ENCODE data around the gene CDH24. TPM values are rescaled to one million over a fixed set of nuclear protein-coding genes. Genes with fewer than 3 reads are reported as not detected.

Gene CDH24
- total RNA-seq, 5 donors from 2014 or later (not counting 1 experiment from before 2014, with no cell fraction given), result 1.2 to 3.0 (median 1.6) TPM

DNA sequence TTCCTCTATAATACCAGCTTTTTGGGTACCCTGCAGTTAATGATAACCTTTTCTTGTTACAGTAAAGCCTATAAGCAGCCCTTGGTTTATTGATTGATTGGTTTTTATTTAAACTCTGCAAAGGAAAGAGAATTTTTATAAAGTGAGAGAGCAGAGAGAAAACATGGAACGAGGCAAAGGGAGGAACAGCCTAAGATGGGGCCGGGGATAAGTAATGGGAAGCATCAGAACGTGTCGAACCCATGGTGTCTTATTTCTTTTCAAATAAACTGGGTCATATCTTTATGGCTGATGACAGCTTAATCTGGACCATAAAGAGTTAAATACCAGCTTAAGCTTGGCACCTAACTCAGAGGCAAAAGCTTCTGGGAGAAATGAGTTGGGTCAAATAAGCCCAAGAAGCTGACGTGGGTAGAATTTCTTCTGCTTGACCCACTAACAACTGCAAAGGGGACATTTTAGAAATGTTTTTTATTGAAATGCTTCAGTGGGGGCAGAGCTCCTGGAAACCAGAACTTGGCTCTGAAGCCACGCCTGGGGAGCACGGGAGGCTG is 35.4 kb downstream of the CDH24 start:
- 92% methylated on average over 5 of the region's 7 CpGs for WGBS (ENCODE audit: insufficient coverage)
- Histone ChIP-seq H3K9me3 (no peaks in the 10 kb centered on the region), H3K4me3 (ENCODE audit: control insufficient read depth in 1 of 2, extremely low read depth in 1 of 2, low read length in 1 of 2) (no peak overlapping the region), H3K4me1 (ENCODE audit: control insufficient read depth in 1 of 2, extremely low read depth in 1 of 2, insufficient read depth in 2 of 2, low read length in 2 of 2) (peaks cover 30 to 38% of the 10 kb centered on the region in 2 experiments), H3K36me3 (ENCODE audit: control insufficient read depth in 2 of 2, extremely low read depth in 1 of 2, insufficient read depth in 1 of 2, low read length in 1 of 2) (peaks cover 0 to 15% of the 10 kb centered on the region in 2 donors), H3K27ac (ENCODE audit: low read length) (no peak overlapping the region), H3K27me3 (replicated peaks in 1 of 2; ENCODE audit: control insufficient read depth in 2 of 2, extremely low read depth in 1 of 2, insufficient read depth in 2 of 2, low read length in 1 of 2) (no peaks in the 10 kb centered on the region)
- Mint-ChIP-seq H3K4me1 (peaks cover 48 to 56% (median 49%) of the 10 kb centered on the region in 3 donors), H3K27ac (peak overlapping the region; percentile 83 to 95), H3K27me3 (no peaks in the 10 kb centered on the region), H3K4me3 (peak overlapping the region; percentile 71 to 76 (median 71)), H3K36me3 (peaks cover 17% of the 10 kb centered on the region), H3K9me3 (no peaks in the 10 kb centered on the region)
- ChIA-PET POLR2A (interaction anchor here in 1 of 2 donors (0.5 to 0.6 kb wide), 3 partner anchors 10 to 107 kb away, joined by 3 to 6 read pairs (median 4); no protein-coding TSS in a partner anchor), CTCF (interaction anchor here in 1 of 2 donors (0.8 to 3.0 kb wide), 2 partner anchors 26 to 36 kb away, joined by 3 to 11 read pairs; no protein-coding TSS in a partner anchor)
- ATAC-seq (replicated peaks in 1 of 4), result no peak
- DNase-seq, result no peak

DNA sequence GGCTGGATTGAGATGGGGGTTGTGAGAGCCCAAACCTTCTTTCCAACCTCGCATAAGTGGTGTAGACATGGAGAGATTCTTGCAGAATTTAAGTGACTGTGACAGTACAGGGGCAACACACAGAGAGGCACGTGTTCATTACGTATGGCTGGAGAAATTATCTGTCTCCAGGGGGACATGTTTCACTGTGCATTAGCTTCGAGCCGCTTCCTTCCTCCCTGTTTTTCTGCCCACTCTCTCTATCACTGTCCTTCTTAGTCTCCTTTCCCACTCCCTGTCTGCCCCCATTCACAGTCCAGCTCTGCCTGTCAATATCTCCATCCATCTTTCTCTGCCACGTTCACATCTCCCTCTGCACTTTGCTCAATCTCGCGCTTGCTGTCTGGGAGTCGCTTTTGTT is 35.9 kb downstream of the CDH24 start:
- no peak for DNase-seq
- CTCF ChIA-PET, result interaction anchor here (0.7 to 3.0 kb wide), 5 partner anchors 14 to 35 kb away, joined by 4 to 11 read pairs (median 5); no protein-coding TSS in a partner anchor
- POLR2A ChIA-PET, result interaction anchor here in 1 of 2 donors (0.5 to 0.6 kb wide), 2 partner anchors 9 to 106 kb away, joined by 3 to 4 read pairs; no protein-coding TSS in a partner anchor
- Mint-ChIP-seq H3K4me1 (peaks cover 48 to 56% (median 49%) of the 10 kb centered on the region in 3 donors), H3K4me3 (peak overlapping the region; percentile 71 to 76 (median 71)), H3K9me3 (no peaks in the 10 kb centered on the region), H3K27me3 (no peaks in the 10 kb centered on the region), H3K27ac (peak overlapping the region; percentile 83 to 95), H3K36me3 (peaks cover 17% of the 10 kb centered on the region)
- 54% methylated on average over 4 of the region's 9 CpGs for WGBS (ENCODE audit: insufficient coverage)
- Histone ChIP-seq H3K27ac (ENCODE audit: low read length) (no peak overlapping the region), H3K4me3 (ENCODE audit: control insufficient read depth in 1 of 2, extremely low read depth in 1 of 2, low read length in 1 of 2) (no peak overlapping the region), H3K9me3 (no peaks in the 10 kb centered on the region), H3K36me3 (ENCODE audit: control insufficient read depth in 2 of 2, extremely low read depth in 1 of 2, insufficient read depth in 1 of 2, low read length in 1 of 2) (peaks cover 0 to 15% of the 10 kb centered on the region in 2 donors), H3K27me3 (replicated peaks in 1 of 2; ENCODE audit: control insufficient read depth in 2 of 2, extremely low read depth in 1 of 2, insufficient read depth in 2 of 2, low read length in 1 of 2) (no peaks in the 10 kb centered on the region), H3K4me1 (ENCODE audit: control insufficient read depth in 1 of 2, extremely low read depth in 1 of 2, insufficient read depth in 2 of 2, low read length in 2 of 2) (peaks cover 30 to 38% of the 10 kb centered on the region in 2 experiments)
- peak in 1 of 4 experiments; percentile 20 for ATAC-seq (replicated peaks in 1 of 4)

DNA sequence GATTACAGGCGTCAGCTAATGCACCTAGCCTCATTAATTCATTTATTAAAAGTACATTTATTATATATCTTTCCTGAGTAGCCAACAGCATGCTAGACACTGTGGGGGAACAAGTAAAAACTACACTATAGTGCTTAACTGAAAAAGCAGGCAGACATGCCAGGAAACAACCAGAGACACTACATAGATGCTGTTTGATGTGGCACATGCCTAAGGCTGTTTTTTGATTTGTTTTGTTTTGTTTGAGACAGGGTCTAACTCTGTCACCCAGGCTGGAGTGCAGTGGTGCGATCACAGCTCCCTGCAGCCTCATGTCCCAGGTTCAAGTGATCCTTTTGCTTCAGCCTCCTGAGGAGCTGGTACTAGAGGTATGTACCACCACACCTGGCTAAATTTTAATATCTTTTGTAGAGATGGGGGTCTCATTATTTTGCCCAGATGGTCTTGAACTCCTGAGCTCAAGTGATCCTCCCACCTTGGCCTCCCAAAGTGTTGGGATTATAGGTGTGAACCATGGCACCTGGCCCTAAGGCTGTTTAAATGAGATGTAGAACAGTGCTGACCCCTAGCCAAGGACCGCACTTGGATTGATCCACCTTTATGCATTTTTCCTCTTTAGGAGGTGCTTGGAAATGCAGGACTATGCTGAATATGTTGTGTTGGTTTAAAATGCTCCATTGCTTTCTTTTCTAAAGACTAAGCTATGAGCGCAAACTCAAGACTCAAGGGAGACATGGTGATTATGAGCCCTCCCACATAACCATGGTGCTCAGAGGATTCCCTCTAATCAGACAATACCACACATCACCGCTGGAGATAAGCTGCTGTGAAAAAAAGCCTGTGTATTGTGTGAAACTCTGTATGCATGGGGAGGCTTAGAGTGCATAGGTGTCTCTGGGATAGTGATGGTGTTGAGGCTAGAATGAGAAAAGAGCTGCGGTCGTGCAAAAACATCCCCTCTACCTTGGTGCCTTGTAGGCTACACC is 36.9 kb downstream of the CDH24 start:
- peak; percentile 67 to 85 (median 68) for ATAC-seq (replicated peaks in 1 of 4)
- Mint-ChIP-seq H3K4me3 (peak overlapping the region; percentile 71 to 76 (median 71)), H3K27ac (peak overlapping the region; percentile 83 to 95), H3K27me3 (no peaks in the 10 kb centered on the region), H3K4me1 (peaks cover 43 to 55% (median 45%) of the 10 kb centered on the region in 3 donors), H3K9me3 (no peaks in the 10 kb centered on the region), H3K36me3 (peaks cover 9% of the 10 kb centered on the region)
- H3K4me1 ChIP-seq (ENCODE audit: control insufficient read depth in 1 of 2, extremely low read depth in 1 of 2, insufficient read depth in 2 of 2, low read length in 2 of 2), result peaks cover 28 to 38% of the 10 kb centered on the region in 2 experiments
- no peak overlapping the region for H3K27ac ChIP-seq (ENCODE audit: low read length)
- DNase-seq, result peak in 4 of 35 experiments; percentile 11 to 45 (median 31)
- WGBS (ENCODE audit: insufficient coverage), result 40% methylated on average over 2 of the region's 7 CpGs
- H3K27me3 ChIP-seq (replicated peaks in 1 of 2; ENCODE audit: control insufficient read depth in 2 of 2, extremely low read depth in 1 of 2, insufficient read depth in 2 of 2, low read length in 1 of 2), result no peaks in the 10 kb centered on the region
- peak overlapping the region in 1 of 2 donors; percentile 2 for H3K4me3 ChIP-seq (ENCODE audit: control insufficient read depth in 1 of 2, extremely low read depth in 1 of 2, low read length in 1 of 2)
- CTCF ChIA-PET, result interaction anchor here (0.6 to 3.0 kb wide), 9 partner anchors 13 to 449 kb away, joined by 3 to 11 read pairs (median 5); no protein-coding TSS in a partner anchor
- peaks cover 0 to 6% of the 10 kb centered on the region in 2 donors for H3K36me3 ChIP-seq (ENCODE audit: control insufficient read depth in 2 of 2, extremely low read depth in 1 of 2, insufficient read depth in 1 of 2, low read length in 1 of 2)
- POLR2A ChIA-PET, result interaction anchor here in 1 of 2 donors (0.6 to 0.7 kb wide), 2 partner anchors 10 to 254 kb away, joined by 3 to 4 read pairs; partner anchors contain the start of gene OXA1L
- no peaks in the 10 kb centered on the region for H3K9me3 ChIP-seq

DNA sequence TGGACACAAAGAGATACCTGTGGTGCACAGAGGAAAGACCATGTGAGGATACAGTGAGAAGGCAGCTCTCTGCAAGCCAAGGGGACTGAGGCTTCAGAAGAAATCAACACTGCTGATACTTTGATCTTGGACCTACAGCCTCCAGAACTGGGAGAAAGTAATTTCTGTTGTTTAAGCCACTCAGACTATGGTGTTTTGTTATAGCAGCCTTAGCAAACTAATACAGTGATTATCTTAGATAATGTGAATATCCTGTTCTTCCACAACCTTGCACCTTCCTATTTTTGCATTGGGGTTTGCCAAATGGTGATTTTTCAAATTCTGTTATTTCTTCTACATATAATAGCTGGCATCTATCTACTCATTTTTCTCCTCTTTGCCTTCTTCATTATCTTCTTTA is 39.2 kb downstream of the CDH24 start:
- ChIA-PET CTCF (no interaction called here), POLR2A (no interaction called here)
- peaks cover 9 to 26% of the 10 kb centered on the region in 2 experiments for H3K4me1 ChIP-seq (ENCODE audit: control insufficient read depth in 1 of 2, extremely low read depth in 1 of 2, insufficient read depth in 2 of 2, low read length in 2 of 2)
- ATAC-seq (replicated peaks in 1 of 4) (no peak), DNase-seq (no peak)
- no peak overlapping the region for H3K4me3 Mint-ChIP-seq
- H3K36me3 ChIP-seq (ENCODE audit: control insufficient read depth in 2 of 2, extremely low read depth in 1 of 2, insufficient read depth in 1 of 2, low read length in 1 of 2), result no peaks in the 10 kb centered on the region
- H3K4me1 Mint-ChIP-seq, result peaks cover 25 to 34% (median 29%) of the 10 kb centered on the region in 3 donors
- no peaks in the 10 kb centered on the region for H3K9me3 Mint-ChIP-seq
- H3K27ac ChIP-seq (ENCODE audit: low read length), result no peak overlapping the region
- H3K36me3 Mint-ChIP-seq, result no peaks in the 10 kb centered on the region
- H3K9me3 ChIP-seq, result no peaks in the 10 kb centered on the region
- no peak overlapping the region for H3K4me3 ChIP-seq (ENCODE audit: control insufficient read depth in 1 of 2, extremely low read depth in 1 of 2, low read length in 1 of 2)
- H3K27me3 Mint-ChIP-seq, result no peaks in the 10 kb centered on the region
- no peak overlapping the region for H3K27ac Mint-ChIP-seq
- no peaks in the 10 kb centered on the region for H3K27me3 ChIP-seq (replicated peaks in 1 of 2; ENCODE audit: control insufficient read depth in 2 of 2, extremely low read depth in 1 of 2, insufficient read depth in 2 of 2, low read length in 1 of 2)

DNA sequence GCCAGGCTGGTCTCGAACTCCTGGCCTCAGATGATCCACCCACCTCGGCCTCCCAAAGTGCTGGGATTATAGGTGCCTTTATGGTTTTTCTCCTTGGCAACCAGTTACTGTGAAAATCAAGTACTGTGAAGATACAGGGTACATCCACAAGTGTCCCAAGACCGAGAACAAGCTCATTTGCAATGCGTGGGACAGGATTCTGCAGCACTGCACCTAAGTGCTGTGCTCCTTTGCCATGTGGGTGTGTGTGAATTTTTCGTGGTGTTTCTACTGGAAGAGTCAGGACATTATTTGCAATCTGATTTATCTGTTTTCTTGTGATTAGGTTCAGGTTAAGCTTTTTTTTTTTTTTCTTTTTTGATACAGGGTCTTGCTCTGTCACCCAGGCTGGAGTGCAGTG is 40.2 kb downstream of the CDH24 start:
- peaks cover 18 to 25% (median 22%) of the 10 kb centered on the region in 3 donors for H3K4me1 Mint-ChIP-seq
- ATAC-seq (replicated peaks in 1 of 4), result no peak
- 77% methylated on average over 5 of the region's 5 CpGs for WGBS (ENCODE audit: insufficient coverage)

DNA sequence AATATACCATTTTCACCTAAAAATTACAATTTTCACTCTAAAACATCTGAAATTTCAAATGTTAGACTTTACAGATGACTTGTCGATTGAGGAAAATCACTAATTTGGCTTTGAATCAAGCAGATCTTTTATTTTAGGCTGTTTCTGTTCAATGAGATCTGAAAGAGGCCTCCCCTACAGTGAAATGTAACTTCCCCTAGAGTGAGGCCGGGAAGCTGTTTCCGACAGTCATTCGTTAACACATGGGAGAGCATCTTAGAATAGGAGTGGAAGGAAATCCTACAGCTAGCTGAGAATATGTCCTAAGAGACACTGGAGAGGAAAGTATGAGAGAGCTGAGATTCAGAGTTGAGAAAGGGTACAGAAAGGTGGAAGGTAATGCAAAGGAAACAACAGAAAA is 41.7 kb downstream of the CDH24 start:
- Mint-ChIP-seq H3K27ac (peak overlapping the region; percentile 69 to 93), H3K4me1 (peaks cover 9 to 14% (median 10%) of the 10 kb centered on the region in 3 donors), H3K9me3 (no peaks in the 10 kb centered on the region), H3K27me3 (no peaks in the 10 kb centered on the region), H3K36me3 (no peaks in the 10 kb centered on the region), H3K4me3 (peak overlapping the region; percentile 11 to 53 (median 50))
- Histone ChIP-seq H3K9me3 (no peaks in the 10 kb centered on the region), H3K27ac (ENCODE audit: low read length) (no peak overlapping the region), H3K4me1 (ENCODE audit: control insufficient read depth in 1 of 2, extremely low read depth in 1 of 2, insufficient read depth in 2 of 2, low read length in 2 of 2) (peaks cover 7 to 8% of the 10 kb centered on the region in 2 experiments), H3K4me3 (ENCODE audit: control insufficient read depth in 1 of 2, extremely low read depth in 1 of 2, low read length in 1 of 2) (no peak overlapping the region), H3K36me3 (ENCODE audit: control insufficient read depth in 2 of 2, extremely low read depth in 1 of 2, insufficient read depth in 1 of 2, low read length in 1 of 2) (no peaks in the 10 kb centered on the region), H3K27me3 (replicated peaks in 1 of 2; ENCODE audit: control insufficient read depth in 2 of 2, extremely low read depth in 1 of 2, insufficient read depth in 2 of 2, low read length in 1 of 2) (no peaks in the 10 kb centered on the region)
- ChIA-PET POLR2A (no interaction called here), CTCF (interaction anchor here (0.5 to 1.7 kb wide), 4 partner anchors 9 to 1200 kb away, joined by 3 to 7 read pairs (median 4); no protein-coding TSS in a partner anchor)
- DNase-seq (no peak), ATAC-seq (replicated peaks in 1 of 4) (peak in 1 of 4 experiments; percentile 46)
- 100% methylated on average over 2 of the region's 4 CpGs for WGBS (ENCODE audit: insufficient coverage)

More for the DNA sequence above, 40.2 kb downstream of the CDH24 start:
- H3K36me3 ChIP-seq (ENCODE audit: control insufficient read depth in 2 of 2, extremely low read depth in 1 of 2, insufficient read depth in 1 of 2, low read length in 1 of 2), result no peaks in the 10 kb centered on the region
- no peak overlapping the region for H3K4me3 ChIP-seq (ENCODE audit: control insufficient read depth in 1 of 2, extremely low read depth in 1 of 2, low read length in 1 of 2)
- H3K36me3 Mint-ChIP-seq, result no peaks in the 10 kb centered on the region
- DNase-seq, result no peak
- no peaks in the 10 kb centered on the region for H3K9me3 Mint-ChIP-seq
- no peak overlapping the region for H3K27ac Mint-ChIP-seq
- no peaks in the 10 kb centered on the region for H3K27me3 Mint-ChIP-seq
- H3K4me1 ChIP-seq (ENCODE audit: control insufficient read depth in 1 of 2, extremely low read depth in 1 of 2, insufficient read depth in 2 of 2, low read length in 2 of 2), result peaks cover 6 to 16% of the 10 kb centered on the region in 2 experiments
- POLR2A ChIA-PET, result interaction anchor here (0.5 to 0.6 kb wide), 2 partner anchors 463 to 621 kb away, joined by 3 to 4 read pairs; no protein-coding TSS in a partner anchor
- no peak overlapping the region for H3K4me3 Mint-ChIP-seq
- no peak overlapping the region for H3K27ac ChIP-seq (ENCODE audit: low read length)
- CTCF ChIA-PET, result interaction anchor here (0.6 to 1.7 kb wide), 2 partner anchors 10 to 87 kb away, joined by 3 to 6 read pairs; no protein-coding TSS in a partner anchor
- H3K9me3 ChIP-seq, result no peaks in the 10 kb centered on the region
- no peaks in the 10 kb centered on the region for H3K27me3 ChIP-seq (replicated peaks in 1 of 2; ENCODE audit: control insufficient read depth in 2 of 2, extremely low read depth in 1 of 2, insufficient read depth in 2 of 2, low read length in 1 of 2)

All from T-cell (primary cell).